ENCODE measurements around the gene PAX3.

The PAX3 gene

DNA sequence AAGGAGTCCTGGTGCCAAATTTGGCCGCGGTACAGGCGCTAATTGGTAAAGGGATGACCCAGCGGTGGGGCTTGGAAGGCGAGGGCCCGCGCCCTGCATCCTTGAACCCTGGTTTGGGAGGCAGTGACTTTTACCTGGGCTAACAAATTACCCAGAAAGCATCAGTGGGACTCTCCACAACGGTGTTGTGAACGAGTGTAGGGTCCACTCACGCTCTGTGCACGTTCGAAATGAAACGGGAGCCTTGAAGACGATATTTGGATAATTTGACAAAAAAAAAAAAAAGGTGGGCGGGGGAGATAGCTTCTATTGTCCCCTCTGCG, 3.0 kb upstream of the PAX3 start:
- TF ChIP-seq, protein P1, sequence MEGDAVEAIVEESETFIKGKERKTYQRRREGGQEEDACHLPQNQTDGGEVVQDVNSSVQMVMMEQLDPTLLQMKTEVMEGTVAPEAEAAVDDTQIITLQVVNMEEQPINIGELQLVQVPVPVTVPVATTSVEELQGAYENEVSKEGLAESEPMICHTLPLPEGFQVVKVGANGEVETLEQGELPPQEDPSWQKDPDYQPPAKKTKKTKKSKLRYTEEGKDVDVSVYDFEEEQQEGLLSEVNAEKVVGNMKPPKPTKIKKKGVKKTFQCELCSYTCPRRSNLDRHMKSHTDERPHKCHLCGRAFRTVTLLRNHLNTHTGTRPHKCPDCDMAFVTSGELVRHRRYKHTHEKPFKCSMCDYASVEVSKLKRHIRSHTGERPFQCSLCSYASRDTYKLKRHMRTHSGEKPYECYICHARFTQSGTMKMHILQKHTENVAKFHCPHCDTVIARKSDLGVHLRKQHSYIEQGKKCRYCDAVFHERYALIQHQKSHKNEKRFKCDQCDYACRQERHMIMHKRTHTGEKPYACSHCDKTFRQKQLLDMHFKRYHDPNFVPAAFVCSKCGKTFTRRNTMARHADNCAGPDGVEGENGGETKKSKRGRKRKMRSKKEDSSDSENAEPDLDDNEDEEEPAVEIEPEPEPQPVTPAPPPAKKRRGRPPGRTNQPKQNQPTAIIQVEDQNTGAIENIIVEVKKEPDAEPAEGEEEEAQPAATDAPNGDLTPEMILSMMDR (IDR thresholded peaks at IDR 0.05; ENCODE audit: low read depth, low read length) = no peak
- H3K4me3 ChIP-seq (replicated peaks in 1 of 2; ENCODE audit: low read depth in 2 of 2, low read length in 2 of 2) = no peak overlapping the region
- DNase-seq (ENCODE audit: low read depth in 2 of 2) = no peak

DNA sequence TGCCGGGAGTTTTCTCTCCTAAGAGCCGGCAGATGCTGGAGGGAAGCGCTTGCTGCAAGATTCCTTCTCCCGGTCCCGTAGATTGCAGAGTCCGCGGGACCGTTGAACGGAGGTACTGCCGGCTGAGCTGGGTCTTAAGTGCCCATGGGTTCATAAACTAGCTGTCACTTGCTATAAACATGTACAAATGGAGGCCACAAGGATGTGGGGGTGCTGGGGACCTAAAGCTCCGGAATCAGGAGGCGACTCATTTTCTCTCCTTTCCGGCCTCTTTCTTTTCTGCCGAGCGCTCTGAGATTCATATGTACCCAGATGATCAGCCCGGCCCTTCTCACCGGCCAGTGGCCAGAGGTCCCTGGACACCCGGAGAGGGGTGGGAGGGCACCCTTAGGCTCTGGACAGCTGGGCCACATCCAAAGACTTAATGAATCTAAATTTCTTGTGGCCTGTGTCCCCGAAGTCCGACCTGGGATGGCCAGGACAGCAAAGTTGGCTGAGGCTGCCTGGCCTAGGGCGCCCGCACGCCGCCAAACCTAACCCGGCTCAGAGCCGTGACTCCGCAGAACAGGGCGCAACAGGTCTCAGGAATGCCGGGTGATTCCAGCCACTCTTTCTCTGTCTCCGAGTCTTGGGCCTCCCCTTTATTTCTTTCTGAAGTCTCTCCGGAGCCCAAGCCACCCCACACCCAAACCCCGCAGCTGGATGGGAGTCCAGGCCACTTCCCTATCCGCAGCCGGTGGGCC, 2.4 kb upstream of the PAX3 start:
- TF ChIP-seq, protein P1 (IDR thresholded peaks at IDR 0.05; ENCODE audit: low read depth, low read length) = no peak
- DNase-seq (ENCODE audit: low read depth in 2 of 2) = no peak
- no peak overlapping the region for H3K4me3 ChIP-seq (replicated peaks in 1 of 2; ENCODE audit: low read depth in 2 of 2, low read length in 2 of 2)

DNA sequence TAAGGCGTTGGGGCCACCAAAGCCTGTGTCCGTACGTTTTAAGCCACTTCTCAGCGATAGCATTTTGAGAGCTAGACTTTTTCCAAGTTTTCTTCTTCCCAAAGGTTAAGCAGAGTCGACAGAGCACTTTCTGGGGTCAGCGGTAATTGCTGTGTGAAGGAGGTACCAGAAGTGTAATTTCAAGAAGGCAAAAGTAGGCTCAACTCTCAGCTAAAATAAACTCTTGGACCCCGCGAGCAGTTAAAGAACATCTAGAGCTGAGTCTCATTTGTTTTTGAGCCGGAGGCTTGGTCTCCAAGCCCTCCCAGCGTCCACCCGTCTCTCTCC, 1.9 kb upstream of the PAX3 start:
- TF ChIP-seq, protein P1 (IDR thresholded peaks at IDR 0.05; ENCODE audit: low read depth, low read length) = no peak
- H3K4me3 ChIP-seq (replicated peaks in 1 of 2; ENCODE audit: low read depth in 2 of 2, low read length in 2 of 2) = no peak overlapping the region
- no peak for DNase-seq (ENCODE audit: low read depth in 2 of 2)

- TF ChIP-seq, protein P1 (IDR thresholded peaks at IDR 0.05; ENCODE audit: low read depth, low read length) = no peak
- H3K4me3 ChIP-seq (replicated peaks in 1 of 2; ENCODE audit: low read depth in 2 of 2, low read length in 2 of 2) = no peak overlapping the region
- DNase-seq (ENCODE audit: low read depth in 2 of 2) = no peak
These were observed 1.3 kb upstream of the PAX3 start for GRCh38 chr2:222299906-222300725.

DNA sequence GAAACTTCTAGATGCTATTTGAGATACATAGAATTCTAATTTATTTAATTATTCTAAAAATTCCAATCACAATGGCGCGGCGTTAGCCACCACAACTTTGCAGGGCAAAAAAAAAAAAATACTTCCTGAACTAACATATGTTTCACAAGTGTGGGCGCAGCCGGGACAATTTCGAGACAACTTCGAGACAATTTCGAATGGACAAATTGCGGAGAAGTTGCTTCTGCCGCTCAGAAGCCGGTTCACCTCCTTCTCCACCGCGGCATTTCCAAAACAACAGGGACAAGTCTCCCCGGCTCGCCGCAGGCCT, 842 bp downstream of the PAX3 start:
- DNase-seq (ENCODE audit: low read depth in 2 of 2) = no peak
- TF ChIP-seq, protein P1 (IDR thresholded peaks at IDR 0.05; ENCODE audit: low read depth, low read length) = no peak
- no peak overlapping the region for H3K4me3 ChIP-seq (replicated peaks in 1 of 2; ENCODE audit: low read depth in 2 of 2, low read length in 2 of 2)

DNA sequence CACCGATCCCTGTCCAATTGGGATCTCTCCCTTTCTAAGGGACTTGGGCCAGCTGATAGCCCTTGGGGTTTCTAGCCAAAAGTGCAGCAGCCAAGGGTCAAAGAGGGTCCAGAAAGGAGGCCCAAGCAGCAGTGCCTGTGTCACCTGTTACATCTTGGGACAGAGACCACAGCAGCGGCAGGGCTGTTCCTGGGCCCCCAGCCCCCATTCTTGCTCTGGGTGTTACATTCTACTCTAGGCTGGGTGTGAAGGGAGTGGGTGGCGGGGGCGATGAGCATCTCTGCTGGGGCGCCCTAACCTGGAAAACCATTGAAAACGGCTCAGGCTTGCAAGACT, 1.2 kb downstream of the PAX3 start:
- TF ChIP-seq, protein P1 (IDR thresholded peaks at IDR 0.05; ENCODE audit: low read depth, low read length) = no peak
- no peak overlapping the region for H3K4me3 ChIP-seq (replicated peaks in 1 of 2; ENCODE audit: low read depth in 2 of 2, low read length in 2 of 2)
- no peak for DNase-seq (ENCODE audit: low read depth in 2 of 2)
